Stimulated activated CD4-positive, alpha-beta T cell treated with anti-CD3 and anti-CD28 coated beads, TNF-alpha, amount 100 ng/mL, for 4 hours (primary cell): ENCODE measurements around the gene DIP2A.
A peak's percentile ranks its signal among the peaks of the same experiment; 100 is the strongest.
"Not testable (repeated sequence)": the region's sequence is repeated elsewhere in the genome, so short reads cannot be mapped to it uniquely, and the experiment has no call there.

Source experiments
- DNase-seq, 3 experiments: peaks; one replicate each; pipeline ENCODE4 v3.0.0-alpha.2; 2020; ENCODE audit warnings: low read depth in 3 of 3

The DIP2A gene

DNA sequence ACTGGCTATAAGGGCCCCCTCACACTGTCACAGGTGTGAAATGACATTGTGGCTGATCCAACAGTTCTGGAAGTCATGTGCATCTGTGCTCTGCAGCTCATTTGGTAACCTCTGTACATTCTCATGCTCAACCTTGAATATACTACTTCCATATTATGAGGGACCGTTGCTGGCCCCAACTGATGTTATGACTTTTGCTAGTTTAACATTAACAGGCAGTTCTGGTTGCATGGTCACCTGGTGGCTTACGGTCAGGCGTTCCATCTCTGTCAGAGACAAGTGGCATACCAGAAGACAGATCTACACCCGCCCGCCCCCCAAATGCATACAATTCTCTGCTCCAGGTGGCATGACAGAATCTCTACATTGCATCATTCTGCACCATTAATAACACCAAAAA is 6.0 kb upstream of the DIP2A start:
- no peak for DNase-seq

DNA sequence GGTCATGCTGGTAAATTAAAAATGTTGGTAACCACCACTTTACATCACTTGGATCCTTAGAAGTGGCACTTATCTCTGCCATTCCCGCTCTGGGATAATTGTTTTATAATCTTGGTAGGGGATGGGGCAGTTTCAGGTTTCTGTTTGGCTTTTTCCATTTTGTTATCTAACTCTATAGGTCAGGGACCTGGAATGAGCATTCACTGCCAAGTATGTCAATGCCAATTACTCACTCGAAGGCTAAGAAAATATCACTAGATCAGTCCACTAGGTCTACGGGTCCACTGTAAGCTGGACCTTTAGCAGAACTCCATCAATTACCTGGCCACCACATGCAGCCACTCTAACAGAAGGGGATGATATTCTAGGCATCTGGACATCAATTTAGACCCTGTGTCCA is 4.5 kb upstream of the DIP2A start:
- DNase-seq: no peak

DNA sequence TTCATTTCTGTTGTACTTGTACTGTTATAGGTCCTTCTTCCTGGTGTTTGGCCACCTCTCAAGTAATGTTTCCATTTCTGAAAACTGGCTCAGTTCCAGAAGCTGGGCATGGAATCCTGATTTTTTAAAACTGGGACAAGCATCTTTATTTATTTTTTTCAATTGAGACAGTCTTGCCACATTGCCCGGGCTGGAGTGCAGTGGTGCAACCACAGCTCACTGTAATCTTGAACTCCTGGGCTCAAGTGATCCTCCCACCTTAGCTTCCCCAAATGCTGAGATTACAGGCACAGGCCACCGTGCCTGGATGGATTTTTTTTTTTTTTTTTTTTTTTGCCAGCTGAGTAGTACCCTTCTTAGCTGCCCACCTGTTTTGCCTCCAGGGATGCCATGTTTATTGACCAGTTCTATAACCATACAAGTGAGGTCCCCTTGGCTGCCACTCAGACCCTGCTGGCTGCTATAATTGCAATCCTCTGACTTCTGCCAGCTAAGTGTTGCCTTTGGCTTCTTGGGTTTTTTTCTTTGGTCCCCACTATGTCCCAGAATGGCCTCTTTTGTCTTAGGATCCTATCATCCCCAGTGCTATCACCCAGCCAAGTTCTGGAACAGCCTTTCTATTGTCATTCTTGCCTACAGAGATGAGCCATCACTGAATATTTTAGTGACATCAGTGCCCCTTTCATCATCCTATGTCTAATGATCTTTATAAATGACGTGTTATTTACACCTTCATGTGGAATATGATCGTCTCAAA is 3.9 kb upstream of the DIP2A start:
- no peak for DNase-seq

DNA sequence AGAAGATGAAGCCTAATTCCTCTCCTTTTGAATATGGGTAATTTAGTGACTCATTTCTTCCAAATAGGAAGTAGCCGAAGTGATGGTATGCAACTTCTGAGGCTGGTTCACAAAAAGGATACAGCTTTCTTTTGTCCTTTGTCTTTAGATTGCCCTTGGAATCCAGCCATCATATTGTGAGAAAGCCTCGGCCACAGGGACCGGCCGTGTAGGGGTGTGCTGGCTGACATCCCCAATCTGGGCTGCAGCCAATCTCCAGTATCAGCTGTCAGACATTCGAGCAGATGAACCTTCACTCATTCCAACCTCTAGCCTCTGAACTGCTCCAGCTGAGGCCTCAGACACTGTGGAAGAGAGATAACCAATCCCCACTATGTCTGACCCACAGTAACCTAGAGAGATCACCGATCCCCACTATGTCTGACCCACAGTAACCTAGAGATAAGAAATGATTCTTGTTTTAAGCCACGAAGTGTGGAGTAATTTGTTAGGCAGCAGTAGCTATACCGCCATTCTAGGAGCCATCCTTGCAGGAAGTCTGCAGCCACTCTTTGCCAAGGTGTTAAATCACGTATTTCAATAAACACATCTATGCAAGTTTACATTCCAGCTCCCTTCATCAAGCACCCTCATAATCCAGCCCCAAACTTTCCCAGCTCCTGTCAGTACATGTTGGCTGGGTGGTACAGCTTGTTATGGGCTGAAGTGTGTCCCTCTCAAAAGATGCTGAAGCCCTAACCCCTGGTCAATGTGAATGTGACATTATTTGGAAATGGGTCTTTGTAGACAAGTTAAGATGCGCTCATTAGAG is 2.9 kb upstream of the DIP2A start:
- DNase-seq: no peak

DNA sequence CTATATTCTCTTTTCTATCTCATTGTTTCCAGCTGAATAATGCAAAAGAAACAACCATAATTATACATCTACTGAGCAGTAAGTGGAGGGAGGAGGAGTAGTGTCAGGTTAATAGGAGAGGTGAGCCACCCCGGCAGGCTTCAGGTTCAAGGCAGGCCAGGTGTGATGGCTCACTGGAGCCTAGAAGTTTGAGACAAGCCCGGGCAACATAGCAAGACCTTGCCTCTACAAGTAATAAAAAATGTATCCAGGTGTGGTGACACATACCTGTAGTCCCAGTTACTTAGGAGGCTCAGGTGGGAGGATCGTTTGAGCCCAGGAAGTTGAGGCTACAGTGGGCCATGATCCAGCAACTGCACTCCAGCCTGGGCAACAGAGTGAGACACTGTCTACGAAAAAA is 1.9 kb upstream of the DIP2A start:
- DNase-seq: no peak

DNA sequence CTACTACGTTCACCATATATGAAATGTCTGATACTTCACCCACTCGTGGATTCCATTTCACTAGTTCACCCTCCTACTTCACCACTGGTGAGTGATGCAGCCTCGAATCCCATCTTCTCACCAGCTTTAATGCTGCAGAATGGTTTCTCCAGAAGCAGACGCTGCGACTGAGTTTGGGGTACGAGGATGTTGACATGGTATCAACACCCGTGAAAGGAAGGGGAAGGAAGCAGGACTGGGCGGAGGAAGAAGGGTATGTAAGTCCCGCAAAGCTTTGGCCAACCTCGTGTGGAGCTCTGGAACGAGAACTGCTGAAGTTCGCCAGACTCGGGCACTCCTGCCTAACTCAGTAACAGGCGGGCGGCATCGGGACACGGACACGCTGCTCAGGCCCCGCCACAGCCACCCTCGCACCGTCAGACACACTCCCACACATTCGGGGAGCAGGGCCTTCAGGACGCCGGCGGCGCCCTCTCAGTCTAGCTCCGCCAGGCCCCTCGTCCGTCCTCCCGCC is 833 bp upstream of the DIP2A start:
- no peak for DNase-seq

DNA sequence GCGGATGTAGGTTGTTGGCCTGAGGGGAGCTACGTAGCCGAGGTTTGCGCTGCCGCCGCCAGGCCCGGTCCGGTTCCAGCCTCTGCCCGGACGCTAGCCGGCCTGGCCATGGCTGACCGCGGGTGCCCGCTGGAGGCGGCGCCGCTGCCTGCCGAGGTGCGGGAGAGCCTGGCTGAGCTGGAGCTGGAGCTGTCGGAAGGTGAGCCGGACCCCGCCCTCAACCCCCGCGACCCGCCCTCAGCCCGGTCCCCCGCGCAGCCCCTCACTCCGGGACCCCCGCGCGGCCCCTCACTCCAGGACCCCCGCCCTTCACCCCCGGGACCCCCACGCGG is 299 bp downstream of the DIP2A start:
- peak in 1 of 3 experiments; percentile 17 for DNase-seq

DNA sequence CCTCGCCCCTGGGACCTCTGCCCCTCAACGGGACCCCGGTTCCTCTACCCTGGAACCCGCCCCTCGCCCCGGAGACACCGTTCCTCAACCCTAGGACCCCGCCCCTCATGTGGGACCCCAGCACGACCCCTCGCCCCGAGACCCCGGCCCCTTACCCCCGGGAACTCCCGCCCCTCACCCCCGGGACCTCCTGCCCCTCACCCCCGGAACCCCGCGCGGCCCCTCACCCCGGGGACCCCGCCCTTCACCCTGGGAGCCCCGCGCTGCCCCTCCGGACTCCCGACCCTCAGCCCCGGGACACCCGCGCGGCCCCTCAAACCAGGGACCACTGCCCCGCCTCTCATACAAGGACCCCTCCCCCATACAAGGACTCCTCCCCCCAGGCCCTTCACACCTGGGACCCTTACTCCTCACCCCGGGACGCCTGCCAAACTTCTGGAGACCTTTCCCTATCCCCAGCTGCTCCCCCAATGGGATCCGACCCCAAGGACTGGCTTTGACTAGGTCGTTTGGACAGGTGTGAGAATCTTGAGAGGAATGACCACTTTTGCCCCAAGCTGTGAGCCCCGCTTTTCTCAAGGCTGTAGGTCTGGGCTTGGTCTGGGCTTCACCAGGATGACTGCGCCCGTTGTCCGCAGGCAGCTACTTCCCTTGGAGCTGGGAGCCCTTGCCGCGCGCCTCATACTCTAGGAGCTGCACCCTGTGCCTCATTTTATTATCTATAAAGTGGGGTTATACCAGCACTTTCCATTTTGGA is 843 bp downstream of the DIP2A start:
- DNase-seq: no peak

DNA sequence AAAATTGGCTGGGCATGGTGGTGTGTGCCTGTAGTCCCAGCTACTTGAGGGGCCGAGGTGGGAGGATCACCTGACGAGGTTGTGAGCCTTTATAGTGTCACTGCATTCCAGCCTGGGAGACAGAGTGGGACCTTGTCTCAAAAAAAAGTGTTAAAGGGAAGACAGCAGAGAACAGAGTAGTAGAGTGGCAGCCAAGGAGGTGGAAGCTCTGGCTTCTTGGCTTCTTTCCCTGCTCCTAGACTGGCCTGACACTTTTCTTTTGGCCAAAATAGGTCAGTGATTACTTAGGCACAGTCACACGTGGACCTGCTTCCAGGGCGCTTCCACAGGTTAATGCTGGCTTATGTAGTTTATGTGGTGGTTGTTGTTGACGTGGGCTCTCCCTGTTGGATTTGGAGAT is 3.2 kb downstream of the DIP2A start:
- DNase-seq: no peak

DNA sequence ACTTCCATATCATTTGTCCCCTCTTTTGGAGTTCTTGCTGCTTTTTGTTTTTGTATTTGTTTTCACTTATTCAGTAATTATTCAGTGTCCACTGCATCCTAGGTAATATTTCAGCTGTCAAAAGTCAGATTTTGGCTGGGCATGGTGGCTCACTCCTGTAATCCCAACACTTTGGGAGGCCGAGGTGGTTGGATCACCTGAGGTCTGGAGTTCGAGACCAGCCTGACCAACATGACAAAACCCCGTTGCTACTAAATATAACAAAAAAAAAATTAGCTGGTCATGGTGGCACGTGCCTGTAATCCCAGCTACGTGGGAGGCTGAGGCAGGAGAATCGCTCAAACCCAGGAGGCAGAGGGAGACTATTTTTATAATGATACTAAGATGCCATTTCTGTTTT is 6.5 kb downstream of the DIP2A start:
- DNase-seq: not testable (repeated sequence)

DNA sequence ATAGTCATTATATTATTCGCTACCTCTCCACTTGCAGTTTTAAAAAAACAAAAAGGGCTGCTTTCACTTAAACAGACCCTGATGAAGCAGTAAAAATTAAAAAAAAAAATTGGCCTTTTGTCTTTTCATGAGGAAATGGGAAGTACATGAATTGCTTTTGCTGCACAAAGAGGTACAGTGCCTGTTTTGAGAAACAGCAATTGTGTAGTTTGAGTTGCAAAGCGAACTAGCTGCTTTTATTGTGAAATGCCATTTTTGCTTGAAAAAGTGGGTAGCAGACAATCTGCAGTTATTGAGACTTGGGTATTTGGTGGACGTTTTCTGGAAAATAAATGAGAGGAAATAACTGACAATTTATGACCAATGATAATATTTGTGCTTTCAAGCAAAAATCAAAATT is 7.0 kb downstream of the DIP2A start:
- no peak for DNase-seq

DNA sequence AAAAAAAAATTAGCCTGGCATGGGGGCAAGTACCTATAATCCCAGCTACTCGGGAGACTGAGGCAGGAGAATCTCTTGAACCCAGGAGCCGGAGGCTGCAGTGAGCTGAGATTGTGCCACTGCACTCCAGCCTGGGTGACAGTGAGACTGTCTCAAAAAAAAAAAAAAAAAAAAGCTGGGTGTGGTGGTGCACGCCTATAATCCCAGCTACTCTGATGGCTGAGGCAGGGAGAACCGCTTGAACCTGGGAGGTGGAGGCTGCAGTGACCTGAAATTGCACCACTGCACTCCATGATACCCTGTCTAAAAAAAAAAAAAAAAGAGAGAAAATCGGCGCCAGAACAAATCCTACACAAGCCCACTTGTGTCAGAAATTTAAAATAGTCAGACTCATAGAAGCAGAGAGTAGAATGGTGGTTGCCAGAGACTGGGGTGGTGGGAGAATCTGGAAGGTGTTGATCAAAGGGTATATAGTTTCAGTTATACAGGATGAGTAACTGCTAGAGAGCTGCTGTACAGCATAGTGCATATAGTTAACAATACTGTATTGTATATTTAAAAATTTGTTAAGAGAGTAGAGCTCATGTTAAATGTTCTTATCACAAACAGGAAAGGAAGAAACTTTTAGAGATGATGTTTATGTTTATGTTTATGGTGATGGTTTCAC is 9.6 kb downstream of the DIP2A start:
- DNase-seq: no peak

DNA sequence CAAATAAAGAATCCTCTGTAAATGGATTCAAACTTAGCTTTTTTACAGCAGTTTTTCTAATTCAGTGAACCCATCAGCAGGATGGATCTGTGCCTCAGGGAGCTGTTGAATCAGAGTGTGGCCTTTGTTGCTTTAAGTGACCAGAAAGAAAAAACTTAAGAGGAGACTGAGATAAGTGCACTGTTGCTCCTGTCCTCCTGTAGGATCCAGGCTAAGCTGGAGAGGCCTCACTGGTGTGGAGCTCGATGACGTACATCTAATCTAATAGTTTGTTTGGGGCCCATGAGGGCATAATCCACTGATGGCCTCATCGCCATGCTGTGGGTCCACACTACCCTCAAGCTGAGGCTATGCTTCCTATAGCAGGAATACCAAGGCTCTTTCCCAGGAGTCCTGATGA is 10.6 kb downstream of the DIP2A start:
- no peak for DNase-seq

DNA sequence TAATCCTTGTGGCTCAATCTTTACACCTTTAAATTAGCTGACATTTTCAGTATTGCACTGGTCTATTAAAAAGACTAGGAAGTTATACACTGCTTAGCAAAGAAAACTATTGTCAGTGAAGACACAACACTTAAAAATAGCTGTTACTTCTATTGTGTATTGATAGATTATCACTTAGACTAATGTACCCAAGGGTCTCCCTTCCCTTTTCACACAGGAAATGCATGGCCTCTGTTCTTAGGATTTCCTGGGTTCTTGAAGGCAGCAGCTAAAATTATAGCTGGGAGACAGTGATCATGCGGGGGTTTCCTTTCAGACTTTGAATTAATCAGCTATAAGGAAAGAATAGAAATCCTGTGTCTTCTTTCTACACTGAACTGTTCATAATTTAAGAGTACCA is 12.8 kb downstream of the DIP2A start:
- DNase-seq: no peak

DNA sequence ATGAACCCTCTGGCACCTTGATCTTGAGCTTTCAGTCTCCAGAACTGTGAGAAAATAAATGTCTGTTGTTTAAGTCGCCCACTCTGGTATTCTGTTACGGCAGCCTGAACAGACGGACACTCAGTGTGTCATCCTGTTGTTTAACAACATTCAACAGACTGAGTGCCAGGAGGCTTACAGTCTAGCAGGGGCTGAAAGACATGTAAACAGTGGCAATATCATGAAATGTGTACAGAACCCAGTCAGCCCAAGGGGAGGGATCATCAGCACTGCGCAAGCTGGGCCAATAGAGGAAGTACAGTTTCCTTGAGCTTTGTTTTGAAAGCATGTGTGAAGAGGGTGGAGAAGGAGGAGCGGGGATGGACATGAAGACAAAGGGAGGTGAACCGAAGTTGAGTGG is 13.6 kb downstream of the DIP2A start:
- no peak for DNase-seq

DNA sequence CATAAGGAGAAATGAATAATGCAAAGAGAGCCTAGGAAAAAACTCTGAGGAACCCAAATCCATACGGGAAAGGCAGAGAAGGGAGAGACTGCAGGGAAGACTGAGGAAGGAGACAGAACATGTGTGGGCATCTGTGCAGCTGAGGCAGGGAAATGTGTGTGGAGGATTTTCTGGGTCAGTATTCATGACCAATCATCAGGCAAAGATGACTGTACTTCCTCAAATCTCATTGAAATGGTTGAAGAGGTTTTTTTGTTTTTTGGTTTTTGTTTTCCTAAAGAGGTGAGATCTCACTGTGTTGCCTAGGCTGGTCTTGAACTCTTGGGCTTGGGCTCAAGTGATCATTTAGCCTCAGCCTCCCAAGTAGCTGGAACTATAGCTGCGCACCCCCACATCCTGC is 15.7 kb downstream of the DIP2A start:
- DNase-seq: no peak

DNA sequence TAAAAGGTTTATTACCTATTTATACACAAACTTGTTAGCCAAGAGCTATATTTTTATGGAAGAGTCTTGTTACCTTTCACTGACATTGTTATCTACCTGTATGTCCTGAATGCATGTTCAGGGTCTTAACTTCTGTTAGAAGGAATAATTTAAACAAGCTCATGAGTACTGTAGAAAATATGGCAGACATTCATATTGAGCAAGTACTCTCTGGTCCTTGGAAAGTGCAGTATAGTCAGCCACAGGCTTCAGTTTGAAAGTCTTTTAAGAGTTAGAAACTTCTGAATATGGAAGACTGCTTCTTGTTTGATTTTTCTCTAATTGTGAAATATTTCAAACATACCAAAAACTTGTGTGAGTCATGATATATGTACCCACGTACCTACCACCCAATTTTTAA is 16.6 kb downstream of the DIP2A start:
- no peak for DNase-seq

DNA sequence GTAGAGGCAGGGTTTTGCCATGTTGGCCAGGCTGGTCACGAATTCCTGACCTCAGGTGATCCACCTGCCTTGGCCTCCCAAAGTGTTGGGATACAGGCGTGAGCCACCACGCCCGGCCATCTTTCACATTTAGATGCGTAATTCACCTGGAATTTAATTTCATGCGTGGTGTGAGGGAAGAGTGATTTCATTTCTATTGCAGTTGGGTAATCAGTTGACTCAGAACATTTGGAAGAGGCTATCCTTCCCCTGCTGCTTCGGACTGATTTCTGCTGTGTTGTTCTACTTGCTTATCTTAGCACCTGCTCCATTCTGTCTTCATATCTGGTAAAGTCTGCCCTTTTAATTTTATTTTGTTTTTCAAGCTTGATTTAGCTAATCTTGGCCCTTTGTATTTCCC is 19.1 kb downstream of the DIP2A start:
- no peak for DNase-seq

DNA sequence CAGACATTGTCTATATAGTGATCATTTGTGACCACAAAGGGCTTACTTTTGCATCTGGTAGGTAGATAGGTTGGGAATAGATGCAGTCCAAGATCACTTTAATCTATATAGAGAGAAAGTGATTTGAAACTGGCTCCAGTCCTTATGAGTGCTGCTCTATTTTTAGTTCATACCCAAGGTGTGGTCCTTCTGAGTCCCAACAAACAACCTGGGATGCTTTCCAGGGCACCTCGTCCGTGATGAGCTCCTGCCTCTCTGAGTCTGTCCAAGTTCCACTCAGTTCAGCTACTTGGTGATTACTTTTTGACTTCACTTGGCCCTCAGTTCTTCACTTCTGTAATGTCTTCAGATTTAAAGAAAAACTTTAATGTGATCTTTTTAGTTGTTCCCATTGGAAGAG is 20.2 kb downstream of the DIP2A start:
- DNase-seq: no peak

DNA sequence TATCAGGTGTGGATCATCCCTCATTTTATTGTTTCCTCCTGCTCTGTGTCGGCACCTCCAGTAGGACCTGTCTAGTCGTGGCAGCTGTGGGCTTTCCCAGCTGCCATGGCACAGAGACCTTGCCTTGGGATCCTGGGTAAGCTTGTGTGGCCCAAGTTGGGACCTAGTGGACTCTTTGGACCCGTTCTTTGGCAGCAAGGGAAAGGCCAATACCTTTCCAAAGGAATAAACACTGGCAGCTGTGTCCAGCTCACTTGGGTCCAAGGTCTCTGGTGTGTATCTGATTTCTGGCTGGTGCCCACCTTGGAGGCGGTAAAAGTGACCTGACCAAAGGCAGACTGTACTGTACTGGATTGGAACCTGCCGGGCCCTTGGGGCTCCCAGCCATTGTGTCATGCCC is 21.8 kb downstream of the DIP2A start:
- DNase-seq: no peak

DNA sequence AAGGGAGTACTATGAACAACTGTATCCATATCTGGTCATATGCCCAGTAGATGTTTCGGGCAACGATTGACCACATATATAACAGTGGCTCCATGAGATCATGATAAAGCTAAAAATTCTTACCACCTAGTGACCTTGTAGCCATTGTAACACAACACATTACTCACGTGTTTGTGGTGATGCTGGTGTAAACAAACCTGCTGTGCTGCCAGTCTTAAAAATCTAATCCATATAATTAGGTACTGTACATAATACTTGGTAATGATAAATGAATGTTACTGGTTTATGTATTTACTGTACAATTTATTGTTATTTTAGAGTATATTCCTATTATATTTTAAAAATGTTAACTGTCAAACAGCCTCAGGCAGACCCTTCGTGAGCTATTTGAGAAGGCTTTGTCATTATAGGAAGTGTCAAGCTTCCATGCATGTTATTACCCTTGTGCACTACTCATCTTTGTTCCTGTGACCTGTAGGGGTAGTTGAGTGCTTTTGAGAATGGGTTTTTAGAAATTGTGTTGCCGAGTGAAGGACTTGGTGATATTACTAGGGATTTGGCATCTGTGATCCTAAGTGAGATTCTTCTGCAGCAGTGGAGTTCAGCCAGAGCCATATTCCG is 23.6 kb downstream of the DIP2A start:
- no peak for DNase-seq

DNA sequence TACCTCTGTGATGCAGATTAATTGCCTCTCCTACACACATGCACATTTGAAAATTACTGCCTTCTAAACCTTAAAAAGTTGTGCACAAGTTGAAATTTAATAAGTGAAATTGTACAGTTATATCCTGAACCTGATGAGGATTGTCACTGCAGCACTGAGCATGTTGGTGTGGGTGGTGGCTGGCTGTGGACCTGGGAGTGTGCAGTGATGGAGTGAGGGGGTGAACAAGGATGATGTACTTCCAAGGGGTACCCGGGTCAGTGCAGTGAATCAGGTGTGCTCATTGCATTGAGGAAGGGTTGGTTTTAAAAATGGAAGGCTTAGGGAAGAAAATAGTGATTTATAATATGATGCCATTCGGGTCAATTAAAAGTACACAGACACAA is 24.1 kb downstream of the DIP2A start:
- DNase-seq: no peak
